GM06990 (cell line): Measurements from ENCODE around the gene CRIM1.

ENCODE experiments used
- DNase-seq: peaks from one replicate; pipeline ENCODE4 v3.0.0-alpha.2; 2011; ENCODE audit not compliant: insufficient read length; ENCODE audit errors: extremely low read depth
- H3K27me3 ChIP-seq: replicated peaks from 2 replicates; pipeline ENCODE4 v1.6.0; 2011; ENCODE audit warnings: low read length; ENCODE audit not compliant: control insufficient read depth, insufficient read depth
- H3K36me3 ChIP-seq: 2 replicates; pipeline ENCODE4 v1.5.1; 2011; ENCODE audit warnings: low read length; ENCODE audit not compliant: control insufficient read depth, insufficient read depth
- H3K4me3 ChIP-seq: replicated peaks from 2 replicates; pipeline ENCODE4 v1.5.1; 2011; ENCODE audit warnings: low read depth, mild to moderate bottlenecking, control low read depth, low read length
- TF ChIP-seq, protein P1 (sequence below): IDR thresholded peaks from 2 replicates; pipeline ENCODE4 v1.5.1; 2011; ENCODE audit warnings: low read length, control low read depth, mild to moderate bottlenecking, inconsistent platforms; ENCODE audit not compliant: insufficient read depth, poor library complexity, severe bottlenecking

Gene CRIM1

DNA sequence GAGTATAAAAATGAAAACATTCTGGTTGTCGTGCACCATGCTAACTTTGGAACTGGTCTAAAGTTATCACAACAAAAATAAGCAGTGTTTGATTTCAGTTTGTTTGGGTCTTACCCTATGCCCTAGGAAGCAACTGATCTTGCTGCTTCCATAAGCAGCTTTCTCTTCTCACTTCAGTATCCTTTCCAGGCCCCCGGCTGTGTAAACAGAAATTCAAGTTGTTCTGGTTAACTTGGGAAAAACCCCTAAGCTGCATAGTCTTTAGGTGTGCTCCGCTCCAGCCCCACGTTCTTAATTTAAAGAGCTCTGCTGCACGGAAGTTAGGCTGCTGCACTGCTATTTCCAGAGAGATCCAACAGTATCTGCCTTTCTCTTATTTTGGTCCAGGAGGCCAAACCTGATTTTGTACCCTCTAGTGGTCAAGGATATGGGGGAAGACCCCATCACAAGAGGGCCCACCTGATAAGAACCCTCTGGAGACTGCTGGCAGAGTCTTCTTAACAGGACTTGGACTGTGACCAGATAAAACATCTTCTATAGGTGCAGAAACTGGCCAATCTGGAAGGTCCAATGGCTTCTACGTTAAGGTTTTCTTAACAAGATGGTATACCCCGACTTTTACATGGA is 173.3 kb downstream of the CRIM1 start:
- Histone ChIP-seq H3K4me3 (no peak overlapping the region), H3K27me3 (no peaks in the 10 kb centered on the region), H3K36me3 (no peaks in the 10 kb centered on the region)
- no peak for DNase-seq
- TF ChIP-seq, protein P1, sequence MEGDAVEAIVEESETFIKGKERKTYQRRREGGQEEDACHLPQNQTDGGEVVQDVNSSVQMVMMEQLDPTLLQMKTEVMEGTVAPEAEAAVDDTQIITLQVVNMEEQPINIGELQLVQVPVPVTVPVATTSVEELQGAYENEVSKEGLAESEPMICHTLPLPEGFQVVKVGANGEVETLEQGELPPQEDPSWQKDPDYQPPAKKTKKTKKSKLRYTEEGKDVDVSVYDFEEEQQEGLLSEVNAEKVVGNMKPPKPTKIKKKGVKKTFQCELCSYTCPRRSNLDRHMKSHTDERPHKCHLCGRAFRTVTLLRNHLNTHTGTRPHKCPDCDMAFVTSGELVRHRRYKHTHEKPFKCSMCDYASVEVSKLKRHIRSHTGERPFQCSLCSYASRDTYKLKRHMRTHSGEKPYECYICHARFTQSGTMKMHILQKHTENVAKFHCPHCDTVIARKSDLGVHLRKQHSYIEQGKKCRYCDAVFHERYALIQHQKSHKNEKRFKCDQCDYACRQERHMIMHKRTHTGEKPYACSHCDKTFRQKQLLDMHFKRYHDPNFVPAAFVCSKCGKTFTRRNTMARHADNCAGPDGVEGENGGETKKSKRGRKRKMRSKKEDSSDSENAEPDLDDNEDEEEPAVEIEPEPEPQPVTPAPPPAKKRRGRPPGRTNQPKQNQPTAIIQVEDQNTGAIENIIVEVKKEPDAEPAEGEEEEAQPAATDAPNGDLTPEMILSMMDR = no peak

DNA sequence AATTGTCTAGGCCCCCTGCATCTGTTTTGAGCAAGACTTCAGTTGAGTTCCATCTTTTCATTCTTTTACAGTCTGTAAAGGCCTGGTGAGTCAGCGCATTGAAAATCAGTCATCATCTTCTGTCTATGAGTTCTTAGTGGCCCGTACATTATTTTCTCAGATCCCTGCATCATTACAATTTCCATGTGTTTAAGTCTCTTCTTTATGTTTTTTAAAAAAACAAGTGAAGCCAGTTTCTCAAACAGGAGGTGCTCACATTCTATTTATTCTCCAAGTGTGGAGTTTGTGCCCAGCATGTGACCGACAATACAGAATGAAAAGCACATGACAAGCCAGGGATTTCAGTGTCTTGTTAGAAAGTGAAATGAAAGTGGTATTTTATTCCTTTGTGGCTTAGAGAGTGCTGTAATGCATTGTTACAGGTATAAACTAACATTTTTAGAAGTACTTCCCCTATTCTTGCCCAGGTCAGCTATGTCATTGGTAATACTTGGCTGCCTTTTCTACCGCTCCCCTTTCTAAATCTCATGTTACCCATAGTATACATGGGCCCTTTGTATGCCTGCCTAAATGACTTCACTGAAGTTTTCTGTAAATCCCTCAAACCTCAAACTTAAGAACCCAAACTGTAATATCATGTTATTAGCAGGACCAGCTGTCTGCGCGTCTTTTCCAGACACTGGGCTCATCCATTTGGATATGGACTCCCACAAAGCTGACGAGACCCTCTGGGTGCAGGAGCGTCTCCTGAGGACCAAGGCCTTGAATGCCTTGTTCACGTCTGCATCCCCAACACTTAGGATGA is 174.8 kb downstream of the CRIM1 start:
- peak; percentile 37 for DNase-seq
- TF ChIP-seq, protein P1 = no peak
- no peaks in the 10 kb centered on the region for H3K27me3 ChIP-seq
- no peak overlapping the region for H3K4me3 ChIP-seq
- no peaks in the 10 kb centered on the region for H3K36me3 ChIP-seq

DNA sequence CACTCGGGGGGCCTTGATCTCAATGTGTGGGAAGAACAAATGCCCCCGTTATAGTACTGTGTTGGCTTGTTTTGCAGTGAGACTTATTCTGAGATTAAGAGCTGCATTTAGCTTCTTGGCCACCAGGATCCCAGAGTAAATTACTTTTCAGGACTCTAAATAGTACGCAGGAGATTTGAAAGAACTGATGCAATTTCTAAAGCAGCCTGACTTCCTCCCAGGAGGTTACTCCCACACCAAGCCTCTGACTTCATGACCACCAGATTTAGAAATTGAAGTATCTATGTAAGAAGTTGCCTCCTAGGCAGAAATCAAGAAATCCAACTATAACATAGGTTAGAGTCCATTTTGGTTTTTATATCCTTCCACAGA is 175.4 kb downstream of the CRIM1 start:
- TF ChIP-seq, protein P1 = no peak
- H3K36me3 ChIP-seq = no peaks in the 10 kb centered on the region
- DNase-seq = peak; percentile 30
- H3K27me3 ChIP-seq = no peaks in the 10 kb centered on the region
- H3K4me3 ChIP-seq = no peak overlapping the region

DNA sequence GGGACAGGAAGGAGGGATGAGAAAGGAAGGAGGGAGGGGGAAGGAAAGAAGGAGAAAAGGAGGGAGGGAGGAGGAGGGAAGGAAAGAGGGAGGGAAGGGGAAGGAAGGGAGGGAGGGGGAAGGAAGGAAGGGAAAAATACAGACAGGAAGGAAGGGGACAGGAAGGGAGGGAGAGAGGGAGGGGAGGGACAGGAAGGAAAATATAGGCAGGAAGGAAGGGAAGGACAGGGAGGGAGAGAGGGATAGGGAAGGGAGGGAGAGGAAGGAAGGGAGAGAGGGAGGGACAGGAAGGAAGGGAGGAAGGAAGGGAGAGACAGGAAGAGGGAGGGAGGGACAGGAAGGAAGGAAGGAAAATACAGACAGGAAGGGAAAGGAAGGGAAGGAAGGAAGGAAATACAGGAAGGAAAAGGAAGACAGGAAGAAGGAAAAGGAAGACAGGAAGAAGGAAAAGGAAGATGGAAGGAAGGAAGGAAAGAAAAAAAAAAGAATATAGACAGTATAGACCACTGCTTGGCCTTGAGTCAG is 178.8 kb downstream of the CRIM1 start:
- Histone ChIP-seq H3K36me3 (no peaks in the 10 kb centered on the region), H3K27me3 (no peaks in the 10 kb centered on the region), H3K4me3 (no peak overlapping the region)
- TF ChIP-seq, protein P1 = no peak
- DNase-seq = no peak

- Histone ChIP-seq H3K27me3 (no peaks in the 10 kb centered on the region), H3K4me3 (no peak overlapping the region), H3K36me3 (no peaks in the 10 kb centered on the region)
- no peak for DNase-seq
- TF ChIP-seq, protein P1 = no peak
Observed at GRCh38 chr2:36535099-36535498, 179.5 kb downstream of the CRIM1 start.
